HepG2 (cell line): Measurements from ENCODE around the gene PLA2R1.

ENCODE experiments used
- AFF4 ChIP-seq: sonication (generic); formaldehyde crosslinking; IDR thresholded peaks from 2 replicates; pipeline ENCODE4 v1.4.0; 2020; ENCODE audit warnings: missing genetic modification reagents
- CEBPZ ChIP-seq: IDR thresholded peaks from 2 replicates; pipeline ENCODE4 v1.6.1; 2012; ENCODE audit warnings: low read length, improper control_type of control experiment
- DBP ChIP-seq: sonication (generic); formaldehyde crosslinking; IDR thresholded peaks from 2 replicates; pipeline ENCODE4 v1.4.0; 2020; ENCODE audit warnings: missing genetic modification reagents; ENCODE audit errors: not compliant biosample characterization
- EZH2 ChIP-seq: conservative IDR thresholded peaks from 2 replicates; pipeline ENCODE4 v1.6.1; 2012; ENCODE audit warnings: mild to moderate bottlenecking, low read depth, low read length, moderate library complexity
- FOSL1 ChIP-seq: sonication (generic); formaldehyde crosslinking; IDR thresholded peaks from 2 replicates; pipeline ENCODE4 v1.9.0; 2021; ENCODE audit warnings: missing genetic modification reagents, borderline replicate concordance
- HCFC1 ChIP-seq: fragments of 150-350 bp; IDR thresholded peaks from 2 replicates; pipeline ENCODE4 v1.6.1; 2014; ENCODE audit warnings: low read depth, low read length
- RXRA ChIP-seq: sonication (generic); formaldehyde crosslinking; IDR thresholded peaks from 2 replicates; pipeline ENCODE4 v1.5.1; 2020; ENCODE audit warnings: missing genetic modification reagents
- TBP ChIP-seq: sonication (generic); formaldehyde crosslinking; IDR thresholded peaks from 2 replicates; pipeline ENCODE4 v1.5.0; 2020; ENCODE audit warnings: missing genetic modification reagents
- ZEB1 ChIP-seq: IDR thresholded peaks from 2 replicates; pipeline ENCODE4 v1.6.1; 2012; ENCODE audit warnings: mild to moderate bottlenecking, low read depth, inconsistent platforms; ENCODE audit not compliant: insufficient replicate concordance
- ZFP36 ChIP-seq: fragments of 150-350 bp; IDR thresholded peaks from 2 replicates; pipeline ENCODE4 v1.6.1; 2018; ENCODE audit warnings: borderline replicate concordance, low read length, low read depth; ENCODE audit not compliant: partially characterized antibody
- ZNF124 ChIP-seq: sonication (generic); formaldehyde crosslinking; IDR thresholded peaks from 2 replicates; pipeline ENCODE4 v1.4.0; 2020; ENCODE audit warnings: missing genetic modification reagents
- ZSCAN30 ChIP-seq: sonication (generic); formaldehyde crosslinking; IDR thresholded peaks from 2 replicates; pipeline ENCODE4 v1.5.0; 2020; ENCODE audit warnings: mild to moderate bottlenecking, missing genetic modification reagents
- ZSCAN9 ChIP-seq: IDR thresholded peaks from 2 replicates; pipeline ENCODE4 v1.6.1; 2016; ENCODE audit warnings: borderline replicate concordance

GRCh38 chr2:159998961-159999360, 63.5 kb downstream of the PLA2R1 start:
- TF ChIP-seq ZNF124 (CRISPR knock-in tag) (no peak), EZH2 (no peak), TBP (CRISPR knock-in tag) (no peak), FOSL1 (CRISPR knock-in tag) (no peak), DBP (CRISPR knock-in tag) (no peak), ZFP36 (no peak), CEBPZ (no peak), AFF4 (CRISPR knock-in tag) (no peak), ZSCAN9 (CRISPR knock-in tag) (no peak), RXRA (no peak), HCFC1 (no peak), ZSCAN30 (CRISPR knock-in tag) (no peak), ZEB1 (no peak)
